ENCODE data around the gene KCNG4.

Gene KCNG4

GRCh38 chr16:84232969-84233368 lies 6.8 kb downstream of the KCNG4 start:
- Mint-ChIP-seq H3K4me1 (peaks cover 33% of the 10 kb centered on the region), H3K4me3 (no peak overlapping the region), H3K27me3 (ENCODE audit: low read depth) (peaks cover 25% of the 10 kb centered on the region), H3K36me3 (ENCODE audit: low read depth) (no peaks in the 10 kb centered on the region), H3K27ac (no peak overlapping the region), H3K9me3 (no peaks in the 10 kb centered on the region)
- TF ChIP-seq CTCF (IDR thresholded peaks at IDR 0.05; ENCODE audit: unreplicated experiment in 3 of 3) = no peak

GRCh38 chr16:84232060-84232459 lies 7.8 kb downstream of the KCNG4 start:
- H3K27me3 Mint-ChIP-seq (ENCODE audit: low read depth) = peaks cover 21% of the 10 kb centered on the region

DNA sequence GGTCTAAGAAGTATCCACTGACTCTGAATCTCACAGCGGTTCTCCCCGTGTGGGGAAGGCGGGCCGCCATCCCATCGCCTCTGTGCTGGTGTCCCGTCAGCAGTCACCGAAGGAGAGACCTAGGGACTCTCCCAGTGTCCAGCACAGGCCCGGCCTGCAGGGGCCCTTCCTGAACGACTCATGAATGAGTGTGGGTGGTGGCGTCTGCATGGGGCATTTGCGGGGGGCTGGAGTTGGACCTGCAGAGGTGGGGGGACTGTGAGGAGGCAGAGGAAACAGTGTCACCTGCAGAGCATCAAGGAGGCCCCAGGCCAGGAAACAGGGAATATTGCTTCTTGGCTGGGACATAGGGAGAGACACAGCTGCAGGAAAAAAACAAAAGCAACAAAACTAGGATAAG lies 10.3 kb downstream of the KCNG4 start:
- H3K27ac Mint-ChIP-seq = peak overlapping the region in 2 of 3 experiments; percentile 32 to 47
- H3K27me3 Mint-ChIP-seq (ENCODE audit: low read depth) = peaks cover 13% of the 10 kb centered on the region
- no peaks in the 10 kb centered on the region for H3K9me3 Mint-ChIP-seq
- no peak for TF ChIP-seq CTCF (IDR thresholded peaks at IDR 0.05; ENCODE audit: unreplicated experiment in 3 of 3)
- no peak overlapping the region for H3K4me3 Mint-ChIP-seq
- peaks cover 37% of the 10 kb centered on the region for H3K4me1 Mint-ChIP-seq
- no peaks in the 10 kb centered on the region for H3K36me3 Mint-ChIP-seq (ENCODE audit: low read depth)

More at GRCh38 chr16:84232060-84232459, 7.8 kb downstream of the KCNG4 start:
- Mint-ChIP-seq H3K4me1 (peaks cover 39% of the 10 kb centered on the region), H3K36me3 (ENCODE audit: low read depth) (no peaks in the 10 kb centered on the region), H3K4me3 (no peak overlapping the region), H3K9me3 (no peaks in the 10 kb centered on the region), H3K27ac (no peak overlapping the region)
- TF ChIP-seq CTCF (IDR thresholded peaks at IDR 0.05; ENCODE audit: unreplicated experiment in 3 of 3) = no peak

DNA sequence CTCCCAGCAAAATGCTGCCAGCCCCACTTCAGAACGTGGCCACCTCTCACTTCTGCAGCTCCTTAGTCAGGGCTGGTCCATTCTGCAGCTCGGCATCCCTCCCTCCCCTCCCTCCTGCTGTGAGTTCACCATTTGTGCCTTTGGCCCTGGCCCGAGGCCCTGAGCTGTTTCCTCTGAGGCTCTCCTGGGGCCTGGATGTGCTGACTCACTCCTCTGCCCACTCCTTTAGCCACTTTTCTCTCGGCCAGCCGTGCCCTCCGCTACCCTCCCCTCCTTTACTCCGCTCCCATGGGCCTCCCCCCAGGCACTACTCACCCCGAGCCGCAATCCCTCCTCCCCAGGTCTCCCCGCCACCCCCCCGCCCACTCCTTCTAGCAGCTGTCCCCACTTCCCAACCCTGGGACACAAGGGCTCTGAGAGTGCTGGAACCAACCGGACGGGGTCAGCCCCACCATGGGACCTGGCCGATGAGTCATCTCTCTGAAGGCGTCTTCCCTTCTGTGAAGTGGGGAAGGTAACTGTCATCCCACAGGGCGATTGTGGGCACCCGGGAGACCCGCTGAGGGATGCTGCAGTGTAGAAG lies 11.5 kb downstream of the KCNG4 start:
- no peak for TF ChIP-seq CTCF (IDR thresholded peaks at IDR 0.05; ENCODE audit: unreplicated experiment in 3 of 3)

GRCh38 chr16:84227548-84227947 lies 12.3 kb downstream of the KCNG4 start:
- TF ChIP-seq CTCF (IDR thresholded peaks at IDR 0.05; ENCODE audit: unreplicated experiment in 3 of 3) = no peak
- peaks cover 30% of the 10 kb centered on the region for H3K4me1 Mint-ChIP-seq
- H3K36me3 Mint-ChIP-seq (ENCODE audit: low read depth) = no peaks in the 10 kb centered on the region
- peak overlapping the region in 1 of 3 experiments; percentile 63 for H3K27ac Mint-ChIP-seq
- H3K27me3 Mint-ChIP-seq (ENCODE audit: low read depth) = peaks cover 10% of the 10 kb centered on the region
- H3K4me3 Mint-ChIP-seq = no peak overlapping the region
- no peaks in the 10 kb centered on the region for H3K9me3 Mint-ChIP-seq

More for the DNA sequence above, 11.5 kb downstream of the KCNG4 start:
- peaks cover 31% of the 10 kb centered on the region for H3K4me1 Mint-ChIP-seq
- H3K4me3 Mint-ChIP-seq = no peak overlapping the region
- H3K36me3 Mint-ChIP-seq (ENCODE audit: low read depth) = no peaks in the 10 kb centered on the region
- H3K27me3 Mint-ChIP-seq (ENCODE audit: low read depth) = peaks cover 8% of the 10 kb centered on the region
- no peaks in the 10 kb centered on the region for H3K9me3 Mint-ChIP-seq
- H3K27ac Mint-ChIP-seq = peak overlapping the region in 2 of 3 experiments; percentile 32 to 43

GRCh38 chr16:84226026-84226425 lies 13.8 kb downstream of the KCNG4 start:
- Mint-ChIP-seq H3K36me3 (ENCODE audit: low read depth) (no peaks in the 10 kb centered on the region), H3K9me3 (no peaks in the 10 kb centered on the region), H3K4me1 (peaks cover 31% of the 10 kb centered on the region)

More at GRCh38 chr16:84226026-84226425, 13.8 kb downstream of the KCNG4 start:
- TF ChIP-seq CTCF (IDR thresholded peaks at IDR 0.05; ENCODE audit: unreplicated experiment in 3 of 3) = no peak
- no peak overlapping the region for H3K4me3 Mint-ChIP-seq
- H3K27ac Mint-ChIP-seq = no peak overlapping the region
- peaks cover 17% of the 10 kb centered on the region for H3K27me3 Mint-ChIP-seq (ENCODE audit: low read depth)

Data from nephron (organoid).